ENCODE data around the gene OR6V1. TPM values are rescaled to one million over a fixed set of nuclear protein-coding genes. Genes with fewer than 3 reads are reported as not detected.
"Not testable (repeated sequence)": the region's sequence is repeated elsewhere in the genome, so short reads cannot be mapped to it uniquely, and the experiment has no call there.

Gene OR6V1
- total RNA-seq, 4 donors from 2014 or later: not detected

DNA sequence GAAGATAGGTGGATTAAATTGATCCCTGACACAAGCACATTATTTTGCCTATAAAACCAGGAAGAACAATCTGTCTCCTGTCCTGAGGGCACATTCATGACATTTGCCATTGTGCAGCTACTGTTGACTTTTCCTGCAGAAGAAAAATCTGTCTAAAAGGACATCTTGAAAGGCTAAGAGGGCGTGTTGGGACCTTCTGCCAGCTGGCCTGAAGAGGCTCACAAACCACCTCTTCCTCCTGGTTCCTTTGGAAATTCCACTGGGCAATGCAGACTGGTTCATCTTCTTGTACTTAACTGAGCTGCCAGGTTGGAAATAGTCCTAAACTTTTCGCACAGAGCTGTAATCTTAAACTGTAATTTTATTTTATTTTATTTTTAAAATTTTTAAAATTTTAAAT is 44.0 kb downstream of the OR6V1 start:
- DNase-seq (ENCODE audit: extremely low spot score): no peak
- intact Hi-C loops (cut with DNase I): no loop called here
- H3K27me3 ChIP-seq: no peaks in the 10 kb centered on the region

DNA sequence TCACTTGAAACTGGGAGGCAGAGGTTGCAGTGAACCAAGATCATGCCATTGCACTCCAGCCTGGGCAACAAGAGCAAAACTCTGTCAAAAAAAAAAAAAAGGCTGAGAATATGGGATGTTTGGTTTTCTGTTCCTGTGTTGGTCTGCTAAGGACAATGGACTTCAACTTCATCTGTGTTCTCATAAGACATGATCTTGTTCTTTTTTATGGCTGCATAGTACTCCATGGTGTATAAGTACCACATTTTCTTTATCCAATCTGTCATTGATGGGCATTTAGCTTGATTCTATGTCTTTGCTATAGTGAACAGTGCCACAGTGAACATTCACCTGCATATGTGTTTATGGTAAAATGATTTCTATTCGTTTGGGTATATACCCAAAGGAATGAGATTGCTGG is 47.4 kb downstream of the OR6V1 start:
- peaks cover 0 to 43% (median 23%) of the 10 kb centered on the region in 4 donors for H3K9me3 ChIP-seq
- H3K36me3 ChIP-seq; H3K27ac ChIP-seq (replicated peaks in 1 of 4); H3K27me3 ChIP-seq; H3K4me1 ChIP-seq; DNase-seq (ENCODE audit: extremely low spot score); intact Hi-C loops (cut with DNase I); H3K4me3 ChIP-seq: not testable (repeated sequence)
- 80% methylated on average over 1 of the region's 1 CpG for WGBS

More for the DNA sequence above, 44.0 kb downstream of the OR6V1 start:
- Histone ChIP-seq H3K4me1 (no peaks in the 10 kb centered on the region), H3K27ac (replicated peaks in 1 of 4) (no peak overlapping the region), H3K9me3 (peaks cover 0 to 42% (median 16%) of the 10 kb centered on the region in 4 donors), H3K36me3 (no peaks in the 10 kb centered on the region), H3K4me3 (no peak overlapping the region)
- TF ChIP-seq POLR2AphosphoS5 (IDR thresholded peaks at IDR 0.05) (no peak), EP300 (IDR thresholded peaks at IDR 0.05) (no peak)
- WGBS: 78% methylated on average over 2 of the region's 2 CpGs

Other genes with a start within 250 kb of the OR6V1 start
- gene EPHB6, start 197.3 kb upstream of the OR6V1 start, total RNA-seq: 10 to 100 TPM in 1 of 4 donors, 1 to 10 TPM in 3; 3.3 to 10.5 (median 5.5) TPM
- gene TRPV6, start 166.6 kb upstream of the OR6V1 start, total RNA-seq: not detected
- gene TRPV5, start 118.6 kb upstream of the OR6V1 start, total RNA-seq: under 1 TPM in 1 of 4 donors, not detected in 3; 0.17 TPM
- not detected for gene LLCFC1, start 112.9 kb upstream of the OR6V1 start, total RNA-seq
- gene KEL, start 90.0 kb upstream of the OR6V1 start, total RNA-seq: under 1 TPM in 2 of 4 donors, not detected in 2; 0.23 to 0.83 TPM
- gene OR9A2, start 25.2 kb upstream of the OR6V1 start, total RNA-seq: not detected
- not detected for gene PIP, start 79.7 kb downstream of the OR6V1 start, total RNA-seq
- not detected for gene TAS2R39, start 131.1 kb downstream of the OR6V1 start, total RNA-seq
- not detected for gene TAS2R40, start 169.7 kb downstream of the OR6V1 start, total RNA-seq
- 100 to 1,000 TPM in 3 of 4 donors, 10 to 100 TPM in 1; 91.8 to 123 (median 110) TPM for gene GSTK1, start 211.1 kb downstream of the OR6V1 start, total RNA-seq
- 1 to 10 TPM in 1 of 4 donors, not detected in 3; 1.0 TPM for gene TMEM139, start 232.6 kb downstream of the OR6V1 start, total RNA-seq
- gene CASP2, start 236.0 kb downstream of the OR6V1 start, total RNA-seq: 10 to 100 TPM in 1 of 4 donors, 1 to 10 TPM in 3; 7.1 to 11.7 (median 9.0) TPM

All from esophagus muscularis mucosa (tissue), 4 donors.